HepG2 (cell line): Measurements from ENCODE around the gene HS3ST3B1. TPM values are rescaled to one million over a fixed set of nuclear protein-coding genes. Genes with fewer than 3 reads are reported as not detected.

Source experiments
- MAFK ChIP-seq, 2 experiments: IDR thresholded peaks in 1 of 2; conservative IDR thresholded peaks in 1 of 2; 2 replicates each; pipeline ENCODE4 v1.6.1; 2011; ENCODE audit warnings: improper control_type of control experiment in 2 of 2, low read length in 2 of 2
- NR2F2 ChIP-seq: IDR thresholded peaks from 2 replicates; pipeline ENCODE4 v1.6.1; 2012; ENCODE audit warnings: low read depth, inconsistent platforms, borderline replicate concordance
- NR3C1 ChIP-seq: sonication (generic); formaldehyde crosslinking; IDR thresholded peaks from 2 replicates; pipeline ENCODE4 v1.4.0; 2020; ENCODE audit warnings: missing genetic modification reagents
- POLR2AphosphoS2 ChIP-seq: IDR thresholded peaks from 2 replicates; pipeline ENCODE4 v1.6.1; 2011; ENCODE audit warnings: low read depth, low read length, improper control_type of control experiment
- SCMH1 ChIP-seq: sonication (generic); formaldehyde crosslinking; IDR thresholded peaks from 2 replicates; pipeline ENCODE4 v1.9.0; 2021; ENCODE audit warnings: missing genetic modification reagents, mild to moderate bottlenecking, borderline replicate concordance
- SRY ChIP-seq: sonication (generic); formaldehyde crosslinking; IDR thresholded peaks from 2 replicates; pipeline ENCODE4 v1.8.0; 2022; ENCODE audit warnings: mild to moderate bottlenecking, missing genetic modification reagents
- ZNF138 ChIP-seq: sonication (generic); formaldehyde crosslinking; IDR thresholded peaks from 2 replicates; pipeline ENCODE4 v1.5.0; 2020; ENCODE audit warnings: mild to moderate bottlenecking, low read depth, missing genetic modification reagents
- ZNF354B ChIP-seq: sonication (generic); formaldehyde crosslinking; IDR thresholded peaks from 2 replicates; pipeline ENCODE4 v1.8.0; 2022; ENCODE audit warnings: mild to moderate bottlenecking, missing genetic modification reagents
- polyA plus RNA-seq, 8 experiments: library from polyadenylated mRNA; depleted of rRNA in 3 of 8; stranded (reverse) in 7 of 8; unstranded in 1 of 8; fragments of >200 nt; fragmentation: Illumina TruSeq in 4 of 8; extraction: Trizol in 4 of 8; gene quantifications; 2 replicates each; pipeline versions ENCODE4 v1.2.1 to v1.2.3, GENCODE V29; 2011 to 2016; ENCODE audit warnings: low read depth in 4 of 8, missing spikeins in 1 of 8, mixed read lengths in 1 of 8; ENCODE audit not compliant: insufficient read depth in 1 of 8
- total RNA-seq, 5 experiments: library from RNA; depleted of rRNA; stranded (reverse); fragments of >200 nt; fragmentation: Illumina TruSeq; extraction: Trizol; gene quantifications; 2 replicates each; pipeline ENCODE4 v1.2.3, GENCODE V29; 2016; ENCODE audit warnings: low read depth in 1 of 5
- TF ChIP-seq, protein P1 (sequence below): sonication (generic); formaldehyde crosslinking; IDR thresholded peaks from 2 replicates; pipeline ENCODE4 v1.5.0; 2020; ENCODE audit warnings: mild to moderate bottlenecking, missing genetic modification reagents, moderate library complexity
- TF ChIP-seq, protein P2 (sequence below): sonication (generic); formaldehyde crosslinking; IDR thresholded peaks from 2 replicates; pipeline ENCODE4 v1.4.0; 2020; ENCODE audit warnings: missing genetic modification reagents, mild to moderate bottlenecking, borderline replicate concordance
- TF ChIP-seq, protein P3 (sequence below): sonication (generic); formaldehyde crosslinking; IDR thresholded peaks from 2 replicates; pipeline ENCODE4 v1.4.0; 2020; ENCODE audit warnings: mild to moderate bottlenecking, missing genetic modification reagents
- TF ChIP-seq, protein P4 (sequence below), 2 experiments: sonication (generic) in 1 of 2; formaldehyde crosslinking in 1 of 2; IDR thresholded peaks; 2 replicates each; pipeline versions ENCODE4 v1.4.0 to v1.6.1; 2018 to 2020; ENCODE audit warnings: missing genetic modification reagents in 2 of 2, borderline replicate concordance in 1 of 2, low read depth in 1 of 2, mild to moderate bottlenecking in 1 of 2, missing biosample characterization in 1 of 2
- TF ChIP-seq, protein P5 (sequence below), 2 experiments: sonication (generic) in 1 of 2; formaldehyde crosslinking in 1 of 2; IDR thresholded peaks; 2 replicates each; pipeline versions ENCODE4 v1.6.1 to v1.9.0; 2014 to 2022; ENCODE audit warnings: antibody characterized with exemption in 1 of 2, borderline replicate concordance in 1 of 2, inconsistent platforms in 1 of 2, low read depth in 1 of 2, missing genetic modification reagents in 1 of 2

HS3ST3B1 gene
- total and polyA plus RNA-seq, 2 of the 13 experiments (the other 11 are each of a cell fraction or from before 2014, with no cell fraction given) = 15.7 to 39.5 TPM

DNA sequence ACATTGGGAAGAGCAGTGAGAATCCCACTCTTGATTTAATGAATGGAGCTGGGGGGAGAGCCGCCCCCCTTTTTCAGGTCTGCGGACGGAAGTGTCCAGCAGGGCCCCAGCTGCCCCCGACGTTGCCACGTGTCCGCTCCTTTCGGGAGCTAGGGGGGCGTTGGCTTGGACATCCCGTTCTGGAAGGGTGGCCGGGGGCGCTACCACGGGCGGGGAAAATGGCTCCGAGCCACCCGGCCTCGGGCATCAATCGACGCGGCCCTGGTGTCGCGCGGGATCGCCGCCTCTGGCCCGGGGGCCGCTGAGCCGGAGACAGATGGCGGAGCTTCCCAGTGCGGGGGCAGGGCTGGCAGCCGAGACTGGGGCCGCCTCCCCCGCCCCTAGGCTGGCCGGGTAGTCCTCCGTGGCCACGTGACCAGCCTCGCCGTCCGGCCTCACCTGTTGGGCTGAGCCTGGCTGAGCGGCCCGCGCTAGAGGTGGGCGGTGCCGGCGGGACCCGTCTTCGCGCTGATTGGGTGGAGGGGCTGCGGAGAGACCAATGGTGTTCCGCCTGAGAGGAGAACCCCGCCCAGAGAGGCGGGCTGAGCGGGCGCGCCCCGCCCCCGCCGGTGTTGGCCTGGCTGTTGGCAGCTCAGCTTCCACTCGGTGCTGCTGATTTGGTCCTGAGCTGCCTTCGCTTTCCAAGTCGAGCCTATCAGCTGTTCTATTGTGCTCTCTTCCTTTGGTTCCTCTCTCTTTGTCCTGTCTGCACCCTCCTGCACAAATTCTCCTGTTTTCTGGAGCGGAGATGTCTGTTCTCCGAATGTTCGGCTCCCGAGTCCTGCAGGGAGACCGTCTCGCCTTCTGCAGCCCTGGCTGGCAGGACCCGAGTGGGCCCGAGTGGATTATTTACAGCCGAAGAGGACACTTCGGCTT, 8.3 kb downstream of the HS3ST3B1 start (continued):
- TF ChIP-seq, protein P1, sequence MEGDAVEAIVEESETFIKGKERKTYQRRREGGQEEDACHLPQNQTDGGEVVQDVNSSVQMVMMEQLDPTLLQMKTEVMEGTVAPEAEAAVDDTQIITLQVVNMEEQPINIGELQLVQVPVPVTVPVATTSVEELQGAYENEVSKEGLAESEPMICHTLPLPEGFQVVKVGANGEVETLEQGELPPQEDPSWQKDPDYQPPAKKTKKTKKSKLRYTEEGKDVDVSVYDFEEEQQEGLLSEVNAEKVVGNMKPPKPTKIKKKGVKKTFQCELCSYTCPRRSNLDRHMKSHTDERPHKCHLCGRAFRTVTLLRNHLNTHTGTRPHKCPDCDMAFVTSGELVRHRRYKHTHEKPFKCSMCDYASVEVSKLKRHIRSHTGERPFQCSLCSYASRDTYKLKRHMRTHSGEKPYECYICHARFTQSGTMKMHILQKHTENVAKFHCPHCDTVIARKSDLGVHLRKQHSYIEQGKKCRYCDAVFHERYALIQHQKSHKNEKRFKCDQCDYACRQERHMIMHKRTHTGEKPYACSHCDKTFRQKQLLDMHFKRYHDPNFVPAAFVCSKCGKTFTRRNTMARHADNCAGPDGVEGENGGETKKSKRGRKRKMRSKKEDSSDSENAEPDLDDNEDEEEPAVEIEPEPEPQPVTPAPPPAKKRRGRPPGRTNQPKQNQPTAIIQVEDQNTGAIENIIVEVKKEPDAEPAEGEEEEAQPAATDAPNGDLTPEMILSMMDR (CRISPR knock-in tag) = no peak; the same call in 1 of the 2 replicates
- peak; percentile 70; the same call in 1 of the 2 replicates for TF ChIP-seq SRY
- TF ChIP-seq SCMH1 (CRISPR knock-in tag) = no peak
- TF ChIP-seq, protein P2, sequence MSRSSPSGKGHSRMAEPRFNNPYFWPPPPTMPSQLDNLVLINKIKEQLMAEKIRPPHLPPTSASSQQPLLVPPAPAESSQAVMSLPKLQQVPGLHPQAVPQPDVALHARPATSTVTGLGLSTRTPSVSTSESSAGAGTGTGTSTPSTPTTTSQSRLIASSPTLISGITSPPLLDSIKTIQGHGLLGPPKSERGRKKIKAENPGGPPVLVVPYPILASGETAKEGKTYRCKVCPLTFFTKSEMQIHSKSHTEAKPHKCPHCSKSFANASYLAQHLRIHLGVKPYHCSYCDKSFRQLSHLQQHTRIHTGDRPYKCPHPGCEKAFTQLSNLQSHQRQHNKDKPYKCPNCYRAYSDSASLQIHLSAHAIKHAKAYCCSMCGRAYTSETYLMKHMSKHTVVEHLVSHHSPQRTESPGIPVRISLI (CRISPR knock-in tag) = no peak
- TF ChIP-seq, protein P3, sequence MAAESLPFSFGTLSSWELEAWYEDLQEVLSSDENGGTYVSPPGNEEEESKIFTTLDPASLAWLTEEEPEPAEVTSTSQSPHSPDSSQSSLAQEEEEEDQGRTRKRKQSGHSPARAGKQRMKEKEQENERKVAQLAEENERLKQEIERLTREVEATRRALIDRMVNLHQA (CRISPR knock-in tag) = no peak
- no peak for TF ChIP-seq NR3C1 (CRISPR knock-in tag)
- 0 out of 2 replicates have a peak, but pooled peaks have one; percentile 34 for TF ChIP-seq NR2F2
- no peak for TF ChIP-seq MAFK (conservative IDR thresholded peaks at IDR 0.05 in 1 of 2, IDR thresholded peaks at IDR 0.05 in 1 of 2; ENCODE audit: low read length in 2 of 2)
- TF ChIP-seq, protein P4, sequence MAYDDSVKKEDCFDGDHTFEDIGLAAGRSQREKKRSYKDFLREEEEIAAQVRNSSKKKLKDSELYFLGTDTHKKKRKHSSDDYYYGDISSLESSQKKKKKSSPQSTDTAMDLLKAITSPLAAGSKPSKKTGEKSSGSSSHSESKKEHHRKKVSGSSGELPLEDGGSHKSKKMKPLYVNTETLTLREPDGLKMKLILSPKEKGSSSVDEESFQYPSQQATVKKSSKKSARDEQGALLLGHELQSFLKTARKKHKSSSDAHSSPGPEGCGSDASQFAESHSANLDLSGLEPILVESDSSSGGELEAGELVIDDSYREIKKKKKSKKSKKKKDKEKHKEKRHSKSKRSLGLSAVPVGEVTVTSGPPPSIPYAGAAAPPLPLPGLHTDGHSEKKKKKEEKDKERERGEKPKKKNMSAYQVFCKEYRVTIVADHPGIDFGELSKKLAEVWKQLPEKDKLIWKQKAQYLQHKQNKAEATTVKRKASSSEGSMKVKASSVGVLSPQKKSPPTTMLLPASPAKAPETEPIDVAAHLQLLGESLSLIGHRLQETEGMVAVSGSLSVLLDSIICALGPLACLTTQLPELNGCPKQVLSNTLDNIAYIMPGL (CRISPR knock-in tag; IDR thresholded peaks at IDR 0.05; ENCODE audit: borderline replicate concordance in 1 of 2, low read depth in 1 of 2) = peak; percentile 57 to 62; a peak in 2 of 4 replicates
- no peak for TF ChIP-seq ZNF354B (CRISPR knock-in tag)
- TF ChIP-seq, protein P5, sequence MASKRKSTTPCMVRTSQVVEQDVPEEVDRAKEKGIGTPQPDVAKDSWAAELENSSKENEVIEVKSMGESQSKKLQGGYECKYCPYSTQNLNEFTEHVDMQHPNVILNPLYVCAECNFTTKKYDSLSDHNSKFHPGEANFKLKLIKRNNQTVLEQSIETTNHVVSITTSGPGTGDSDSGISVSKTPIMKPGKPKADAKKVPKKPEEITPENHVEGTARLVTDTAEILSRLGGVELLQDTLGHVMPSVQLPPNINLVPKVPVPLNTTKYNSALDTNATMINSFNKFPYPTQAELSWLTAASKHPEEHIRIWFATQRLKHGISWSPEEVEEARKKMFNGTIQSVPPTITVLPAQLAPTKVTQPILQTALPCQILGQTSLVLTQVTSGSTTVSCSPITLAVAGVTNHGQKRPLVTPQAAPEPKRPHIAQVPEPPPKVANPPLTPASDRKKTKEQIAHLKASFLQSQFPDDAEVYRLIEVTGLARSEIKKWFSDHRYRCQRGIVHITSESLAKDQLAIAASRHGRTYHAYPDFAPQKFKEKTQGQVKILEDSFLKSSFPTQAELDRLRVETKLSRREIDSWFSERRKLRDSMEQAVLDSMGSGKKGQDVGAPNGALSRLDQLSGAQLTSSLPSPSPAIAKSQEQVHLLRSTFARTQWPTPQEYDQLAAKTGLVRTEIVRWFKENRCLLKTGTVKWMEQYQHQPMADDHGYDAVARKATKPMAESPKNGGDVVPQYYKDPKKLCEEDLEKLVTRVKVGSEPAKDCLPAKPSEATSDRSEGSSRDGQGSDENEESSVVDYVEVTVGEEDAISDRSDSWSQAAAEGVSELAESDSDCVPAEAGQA (IDR thresholded peaks at IDR 0.05; ENCODE audit: low read depth) = no peak; the same call in 1 of the 2 replicates
- TF ChIP-seq, protein P5 (CRISPR knock-in tag; IDR thresholded peaks at IDR 0.05; ENCODE audit: borderline replicate concordance) = peak; percentile 56; the same call in 1 of the 2 replicates
- no peak for TF ChIP-seq POLR2AphosphoS2
- 0 out of 2 replicates have a peak, but pooled peaks have one; percentile 61 for TF ChIP-seq ZNF138 (CRISPR knock-in tag)
